IPS-15b (cell line): ENCODE data around the gene SCP2.

Experiments
- H3K27me3 ChIP-seq: one replicate; pipeline ENCODE4 v1.6.1; 2013; ENCODE audit warnings: low read length; ENCODE audit not compliant: control insufficient read depth, insufficient read depth
- H3K36me3 ChIP-seq: one replicate; pipeline ENCODE4 v1.6.1; 2013; ENCODE audit warnings: low read length; ENCODE audit not compliant: control insufficient read depth, insufficient read depth
- H3K4me1 ChIP-seq: one replicate; pipeline ENCODE4 v1.6.1; 2013; ENCODE audit warnings: mild to moderate bottlenecking, low read length; ENCODE audit not compliant: control insufficient read depth, insufficient read depth
- H3K4me3 ChIP-seq: one replicate; pipeline ENCODE4 v1.5.1; 2013; ENCODE audit warnings: low read depth, low read length
- H3K9ac ChIP-seq: one replicate; pipeline ENCODE4 v1.6.1; 2013; ENCODE audit warnings: low read depth, mild to moderate bottlenecking, low read length
- H3K9me3 ChIP-seq: one replicate; pipeline ENCODE4 v1.6.1; 2013; ENCODE audit warnings: mild to moderate bottlenecking, low read length; ENCODE audit not compliant: control insufficient read depth, insufficient read depth

Gene SCP2

DNA sequence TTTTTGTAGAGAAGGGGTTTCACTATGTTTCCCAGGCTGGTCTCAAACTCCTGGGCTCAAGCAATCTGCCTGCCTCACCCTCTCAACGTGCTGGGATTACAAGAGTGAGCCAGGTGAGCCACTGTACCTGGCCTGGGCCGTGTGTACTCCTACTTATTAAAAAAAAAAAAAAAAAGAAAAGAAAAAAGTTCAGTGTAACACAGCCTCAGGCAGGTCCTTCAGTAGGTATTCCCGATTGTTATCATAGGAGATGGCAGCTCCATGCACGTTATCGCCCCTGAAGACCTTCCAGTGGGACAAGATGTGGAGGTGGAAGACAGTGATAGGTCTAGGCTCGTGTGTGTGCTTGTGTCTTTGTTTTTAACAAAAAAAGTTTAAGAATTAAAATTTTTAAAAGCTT is 8.9 kb upstream of the SCP2 start:
- Histone ChIP-seq H3K4me3 (no peak overlapping the region), H3K9ac (no peak overlapping the region), H3K36me3 (no peaks in the 10 kb centered on the region), H3K9me3 (peaks cover 3% of the 10 kb centered on the region), H3K4me1 (peaks cover 3% of the 10 kb centered on the region), H3K27me3 (peaks cover 17% of the 10 kb centered on the region)

- H3K9ac ChIP-seq: no peak overlapping the region
- H3K4me1 ChIP-seq: no peaks in the 10 kb centered on the region
- no peak overlapping the region for H3K4me3 ChIP-seq
These were observed 7.9 kb upstream of the SCP2 start for GRCh38 chr1:52919051-52919722.

GRCh38 chr1:52919723-52920483 is 7.2 kb upstream of the SCP2 start:
- H3K36me3 ChIP-seq: no peaks in the 10 kb centered on the region
- H3K9me3 ChIP-seq: peaks cover 3% of the 10 kb centered on the region
- peaks cover 17% of the 10 kb centered on the region for H3K27me3 ChIP-seq
- H3K4me1 ChIP-seq: no peaks in the 10 kb centered on the region
- H3K4me3 ChIP-seq: no peak overlapping the region
- no peak overlapping the region for H3K9ac ChIP-seq

More at GRCh38 chr1:52919051-52919722, 7.9 kb upstream of the SCP2 start:
- peaks cover 3% of the 10 kb centered on the region for H3K9me3 ChIP-seq
- no peaks in the 10 kb centered on the region for H3K36me3 ChIP-seq
- H3K27me3 ChIP-seq: peaks cover 17% of the 10 kb centered on the region

GRCh38 chr1:52920791-52921291 is 6.2 kb upstream of the SCP2 start:
- peak overlapping the region; percentile 61 for H3K4me3 ChIP-seq
- peak overlapping the region; percentile 32 for H3K9ac ChIP-seq
- H3K4me1 ChIP-seq: peaks cover 2% of the 10 kb centered on the region

GRCh38 chr1:52925571-52926005 is 1.5 kb upstream of the SCP2 start:
- H3K4me1 ChIP-seq: peaks cover 6% of the 10 kb centered on the region
- peaks cover 35% of the 10 kb centered on the region for H3K27me3 ChIP-seq
- no peak overlapping the region for H3K9ac ChIP-seq
- H3K9me3 ChIP-seq: no peaks in the 10 kb centered on the region
- no peak overlapping the region for H3K4me3 ChIP-seq
- H3K36me3 ChIP-seq: no peaks in the 10 kb centered on the region

More at GRCh38 chr1:52920791-52921291, 6.2 kb upstream of the SCP2 start:
- Histone ChIP-seq H3K27me3 (peaks cover 19% of the 10 kb centered on the region), H3K9me3 (peaks cover 3% of the 10 kb centered on the region), H3K36me3 (no peaks in the 10 kb centered on the region)

GRCh38 chr1:52926864-52927211 is 238 bp upstream of the SCP2 start:
- Histone ChIP-seq H3K9me3 (no peaks in the 10 kb centered on the region), H3K4me3 (peak overlapping the region; percentile 73), H3K27me3 (peaks cover 32% of the 10 kb centered on the region), H3K9ac (no peak overlapping the region), H3K4me1 (peaks cover 6% of the 10 kb centered on the region), H3K36me3 (no peaks in the 10 kb centered on the region)

- H3K4me3 ChIP-seq: peak overlapping the region; percentile 73
- H3K9me3 ChIP-seq: no peaks in the 10 kb centered on the region
- peaks cover 30% of the 10 kb centered on the region for H3K27me3 ChIP-seq
- peak overlapping the region; percentile 47 for H3K9ac ChIP-seq
- H3K4me1 ChIP-seq: peaks cover 6% of the 10 kb centered on the region
- no peaks in the 10 kb centered on the region for H3K36me3 ChIP-seq
These were observed 934 bp downstream of the SCP2 start for GRCh38 chr1:52928015-52928404.

DNA sequence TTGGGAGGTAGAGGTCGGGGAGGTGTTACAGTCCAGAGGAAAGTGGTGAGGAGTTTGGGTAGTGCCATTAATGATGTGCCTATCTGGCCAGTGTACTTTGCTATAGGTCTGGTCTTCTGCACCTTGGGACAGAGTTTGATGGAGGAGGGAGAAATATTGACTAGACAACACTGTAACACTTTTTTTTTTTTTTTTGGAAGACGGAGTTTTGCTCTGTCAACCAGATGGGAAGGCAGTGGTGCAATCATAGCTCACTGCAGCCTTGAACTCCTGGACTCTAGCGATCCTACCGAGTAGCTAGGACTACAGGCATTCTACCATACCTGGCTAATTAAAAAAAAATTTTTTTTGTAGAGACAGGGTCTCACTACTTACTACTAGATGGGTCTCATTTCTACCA is 1.9 kb downstream of the SCP2 start:
- H3K4me3 ChIP-seq: no peak overlapping the region
- H3K9ac ChIP-seq: no peak overlapping the region
- H3K27me3 ChIP-seq: peaks cover 30% of the 10 kb centered on the region
- H3K36me3 ChIP-seq: no peaks in the 10 kb centered on the region
- H3K4me1 ChIP-seq: peaks cover 6% of the 10 kb centered on the region
- no peaks in the 10 kb centered on the region for H3K9me3 ChIP-seq

GRCh38 chr1:52937433-52938182 is 10.5 kb downstream of the SCP2 start:
- H3K36me3 ChIP-seq: no peaks in the 10 kb centered on the region
- no peaks in the 10 kb centered on the region for H3K9me3 ChIP-seq
- no peak overlapping the region for H3K9ac ChIP-seq
- H3K27me3 ChIP-seq: no peaks in the 10 kb centered on the region
- H3K4me3 ChIP-seq: no peak overlapping the region
- H3K4me1 ChIP-seq: no peaks in the 10 kb centered on the region

DNA sequence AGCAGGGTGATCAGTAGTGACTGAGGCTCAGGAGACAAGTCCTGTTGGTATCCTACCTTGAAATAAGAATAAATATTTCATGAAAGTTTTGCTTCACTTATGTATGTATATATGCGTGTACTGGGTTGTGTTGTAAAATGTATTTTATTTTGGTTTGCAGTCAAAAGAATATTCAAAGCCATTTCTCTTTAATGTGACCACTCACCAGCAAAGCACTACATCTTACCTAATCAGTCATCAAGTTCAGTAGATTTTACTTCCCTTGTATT is 11.0 kb downstream of the SCP2 start:
- no peaks in the 10 kb centered on the region for H3K27me3 ChIP-seq
- no peak overlapping the region for H3K4me3 ChIP-seq
- H3K9ac ChIP-seq: no peak overlapping the region
- no peaks in the 10 kb centered on the region for H3K9me3 ChIP-seq
- H3K4me1 ChIP-seq: no peaks in the 10 kb centered on the region
- H3K36me3 ChIP-seq: no peaks in the 10 kb centered on the region

- Histone ChIP-seq H3K36me3 (no peaks in the 10 kb centered on the region), H3K27me3 (no peaks in the 10 kb centered on the region), H3K9me3 (no peaks in the 10 kb centered on the region), H3K4me1 (no peaks in the 10 kb centered on the region), H3K4me3 (no peak overlapping the region), H3K9ac (no peak overlapping the region)
These were observed 16.9 kb downstream of the SCP2 start for GRCh38 chr1:52943876-52944416.
